Fibroblast of pulmonary artery (primary cell): ENCODE results near the gene SRRM3.

Source experiments
- DNase-seq: peaks from one replicate; pipeline ENCODE4 v3.0.0-alpha.2; 2010; ENCODE audit warnings: low read depth
- H3K4me3 ChIP-seq: replicated peaks from 2 replicates; pipeline ENCODE4 v1.5.1; 2011; ENCODE audit warnings: low read depth, mild to moderate bottlenecking, control low read depth, low read length, moderate library complexity
- TF ChIP-seq, protein P1 (sequence below): IDR thresholded peaks from 2 replicates; pipeline ENCODE4 v1.5.1; 2011; ENCODE audit warnings: mild to moderate bottlenecking, control low read depth, low read length, inconsistent platforms; ENCODE audit errors: missing control alignments

SRRM3 gene

DNA sequence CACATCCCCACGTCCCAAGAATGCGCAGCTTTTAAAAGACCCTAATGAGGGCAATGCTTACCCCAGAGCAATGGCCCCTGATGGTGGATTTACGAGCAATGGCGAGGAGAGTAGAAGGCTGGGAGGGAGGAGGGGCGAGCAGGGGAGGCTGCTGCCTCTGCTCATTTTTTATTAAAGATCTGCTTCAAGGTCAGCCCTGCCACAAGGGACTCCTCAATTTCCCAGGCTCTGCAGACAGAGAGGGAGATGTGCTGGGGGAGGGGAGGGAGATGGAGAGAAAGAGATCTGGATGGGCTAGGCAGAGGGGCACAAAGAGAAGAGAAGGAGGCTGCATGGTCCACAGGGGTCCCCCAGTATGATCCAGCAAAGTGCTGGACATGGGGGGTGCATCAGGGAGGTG is 7.8 kb upstream of the SRRM3 start:
- TF ChIP-seq, protein P1, sequence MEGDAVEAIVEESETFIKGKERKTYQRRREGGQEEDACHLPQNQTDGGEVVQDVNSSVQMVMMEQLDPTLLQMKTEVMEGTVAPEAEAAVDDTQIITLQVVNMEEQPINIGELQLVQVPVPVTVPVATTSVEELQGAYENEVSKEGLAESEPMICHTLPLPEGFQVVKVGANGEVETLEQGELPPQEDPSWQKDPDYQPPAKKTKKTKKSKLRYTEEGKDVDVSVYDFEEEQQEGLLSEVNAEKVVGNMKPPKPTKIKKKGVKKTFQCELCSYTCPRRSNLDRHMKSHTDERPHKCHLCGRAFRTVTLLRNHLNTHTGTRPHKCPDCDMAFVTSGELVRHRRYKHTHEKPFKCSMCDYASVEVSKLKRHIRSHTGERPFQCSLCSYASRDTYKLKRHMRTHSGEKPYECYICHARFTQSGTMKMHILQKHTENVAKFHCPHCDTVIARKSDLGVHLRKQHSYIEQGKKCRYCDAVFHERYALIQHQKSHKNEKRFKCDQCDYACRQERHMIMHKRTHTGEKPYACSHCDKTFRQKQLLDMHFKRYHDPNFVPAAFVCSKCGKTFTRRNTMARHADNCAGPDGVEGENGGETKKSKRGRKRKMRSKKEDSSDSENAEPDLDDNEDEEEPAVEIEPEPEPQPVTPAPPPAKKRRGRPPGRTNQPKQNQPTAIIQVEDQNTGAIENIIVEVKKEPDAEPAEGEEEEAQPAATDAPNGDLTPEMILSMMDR = no peak
- H3K4me3 ChIP-seq = no peak overlapping the region
- no peak for DNase-seq

GRCh38 chr7:76196786-76197185 is 4.9 kb upstream of the SRRM3 start:
- DNase-seq = no peak
- H3K4me3 ChIP-seq = no peak overlapping the region
- TF ChIP-seq, protein P1 = no peak

DNA sequence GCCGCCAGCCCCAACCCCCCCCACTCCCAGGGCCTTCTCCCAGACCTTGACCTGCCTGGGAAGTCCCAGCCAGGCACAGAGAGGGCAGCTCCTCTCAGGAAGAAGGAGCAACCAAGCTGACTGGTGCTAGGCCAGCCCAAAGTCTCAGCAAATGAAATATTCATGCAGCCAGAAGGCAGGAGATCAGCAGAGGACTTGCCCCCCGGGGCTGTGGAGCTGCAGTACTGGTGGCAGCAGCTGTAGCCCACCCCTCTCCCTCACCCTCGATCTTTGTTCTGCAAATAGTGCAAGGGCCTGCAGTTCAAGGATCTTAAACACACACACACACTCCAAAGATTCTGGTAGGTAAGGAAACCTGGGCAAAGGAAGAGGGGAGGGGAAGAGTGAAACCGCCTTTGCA is 3.5 kb upstream of the SRRM3 start:
- DNase-seq = no peak
- TF ChIP-seq, protein P1 = no peak
- H3K4me3 ChIP-seq = no peak overlapping the region

DNA sequence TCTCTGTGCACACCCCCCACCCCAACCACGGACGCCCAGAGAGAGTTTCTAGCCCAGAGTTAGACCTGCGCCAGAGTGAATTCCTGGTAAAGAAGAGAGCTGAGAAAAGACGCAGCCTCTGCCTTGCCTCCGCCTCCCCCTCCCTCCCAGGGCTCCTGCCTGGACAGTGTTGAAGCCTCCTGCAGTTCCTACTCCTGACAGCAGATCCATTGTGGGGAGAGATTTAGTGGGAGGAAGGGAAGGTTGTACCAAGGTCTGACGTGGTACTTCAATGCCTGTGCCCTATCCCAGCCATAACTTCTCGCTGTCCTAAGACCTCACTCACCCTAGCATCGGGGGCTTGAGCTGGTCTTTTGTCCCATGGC is 952 bp downstream of the SRRM3 start:
- TF ChIP-seq, protein P1 = no peak
- no peak overlapping the region for H3K4me3 ChIP-seq
- no peak for DNase-seq

DNA sequence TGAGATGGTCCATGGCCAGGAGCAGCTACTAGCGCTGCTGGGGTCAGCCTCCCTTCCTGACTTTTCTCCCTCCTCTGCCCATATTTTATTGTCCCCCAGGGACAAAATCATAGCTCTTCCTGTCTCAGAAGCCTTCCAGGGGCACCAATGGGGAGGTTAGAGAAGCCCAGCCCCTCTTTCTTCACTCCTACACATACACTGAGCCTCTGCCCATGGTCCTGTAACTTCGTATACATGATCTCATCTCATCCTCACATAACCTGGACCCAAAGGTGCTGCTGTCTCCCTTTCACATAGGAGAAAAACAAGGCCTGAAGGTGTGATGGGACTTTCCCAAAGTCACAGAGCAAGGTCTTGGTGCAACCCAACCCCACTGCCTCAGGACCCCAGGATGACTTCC is 2.5 kb downstream of the SRRM3 start:
- no peak overlapping the region for H3K4me3 ChIP-seq
- TF ChIP-seq, protein P1 = no peak
- no peak for DNase-seq

DNA sequence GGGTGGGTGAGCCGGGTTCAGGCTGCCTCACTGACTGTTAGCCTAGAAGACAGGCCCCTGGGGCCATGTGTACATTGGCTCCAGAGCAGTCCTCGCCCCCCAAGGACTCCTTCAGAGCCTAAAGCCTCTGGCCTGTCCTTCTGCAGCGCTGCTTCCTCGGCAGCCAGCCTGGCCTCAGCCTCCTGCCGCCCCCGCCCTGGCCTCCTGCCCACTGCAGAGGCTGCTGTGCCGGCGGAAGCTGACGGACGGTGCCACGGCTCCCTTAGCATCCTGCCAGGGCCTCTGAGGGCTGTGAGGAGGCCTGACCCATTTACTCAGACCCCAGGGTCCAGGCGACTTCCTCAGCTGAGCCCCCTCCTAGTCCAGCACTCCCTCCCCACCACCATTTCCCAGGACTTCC is 4.9 kb downstream of the SRRM3 start:
- H3K4me3 ChIP-seq = no peak overlapping the region
- peak; percentile 39 for DNase-seq
- TF ChIP-seq, protein P1 = no peak

- no peak overlapping the region for H3K4me3 ChIP-seq
- no peak for DNase-seq
- TF ChIP-seq, protein P1 = no peak
Observed at GRCh38 chr7:76209310-76209709, 7.6 kb downstream of the SRRM3 start.
